GM21576 (cell line): ENCODE data around the gene OSBP2.
"Not testable (repeated sequence)": the region's sequence is repeated elsewhere in the genome, so short reads cannot be mapped to it uniquely, and the experiment has no call there.

Experiments used
- ATAC-seq: cut with Tn5 transposase; IDR thresholded peaks from one replicate; pipeline ENCODE4 v1.9.1; 2021; ENCODE audit warnings: mild to moderate bottlenecking, moderate library complexity; ENCODE audit not compliant: unreplicated experiment

OSBP2 gene

GRCh38 chr22:30679895-30680690, 14.6 kb upstream of the OSBP2 start:
- not testable (repeated sequence) for ATAC-seq

GRCh38 chr22:30680991-30681770, 13.5 kb upstream of the OSBP2 start:
- no peak for ATAC-seq

- no peak for ATAC-seq
Observed at GRCh38 chr22:30681831-30682230, 12.8 kb upstream of the OSBP2 start.

GRCh38 chr22:30685178-30685577, 9.5 kb upstream of the OSBP2 start:
- ATAC-seq: no peak

- ATAC-seq: no peak
Observed at GRCh38 chr22:30687358-30687757, 7.3 kb upstream of the OSBP2 start.

GRCh38 chr22:30689622-30690021, 5.1 kb upstream of the OSBP2 start:
- ATAC-seq: no peak

DNA sequence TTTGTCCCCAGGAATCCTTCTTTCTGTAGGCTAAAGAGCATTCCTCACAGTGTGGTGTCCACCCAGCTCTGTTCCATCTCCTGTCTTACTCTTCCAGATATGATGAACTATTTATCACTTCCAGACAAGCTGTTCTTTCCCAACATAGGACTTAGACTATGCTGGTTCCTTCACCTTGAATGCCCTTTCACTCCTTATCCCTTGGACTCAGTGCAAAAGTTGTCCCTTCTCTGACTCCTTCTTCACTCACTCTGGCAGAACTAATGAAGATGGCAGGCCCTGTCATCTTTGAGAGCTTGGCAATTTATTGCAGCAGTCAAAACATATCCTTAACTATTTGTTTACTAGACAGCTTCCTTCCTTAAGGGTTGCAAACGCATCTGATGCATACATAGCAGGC, 3.5 kb upstream of the OSBP2 start:
- no peak for ATAC-seq

GRCh38 chr22:30694171-30694639, 469 bp upstream of the OSBP2 start:
- no peak for ATAC-seq

GRCh38 chr22:30695351-30695851, 727 bp downstream of the OSBP2 start:
- no peak for ATAC-seq

GRCh38 chr22:30695871-30696655, 1.4 kb downstream of the OSBP2 start:
- ATAC-seq: no peak

DNA sequence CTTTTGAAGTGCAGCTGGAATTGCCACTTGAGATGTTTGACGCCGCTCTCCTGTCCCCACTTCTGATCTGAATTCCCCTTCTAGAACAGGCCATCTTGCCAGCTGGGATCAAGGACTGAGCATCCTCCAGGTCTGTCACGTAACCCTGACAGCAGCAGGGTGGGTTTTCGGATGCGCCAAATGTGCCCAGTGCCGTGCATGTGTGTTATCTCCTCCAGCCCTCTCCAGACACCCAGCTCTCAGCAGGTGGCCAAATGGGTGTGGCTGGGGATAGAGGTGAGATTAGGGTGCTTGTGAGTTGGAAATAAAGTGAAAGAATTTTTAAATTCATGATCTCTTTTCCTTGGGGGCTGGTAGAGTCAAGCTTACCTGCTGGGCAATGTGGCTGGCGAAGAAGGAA, 3.3 kb downstream of the OSBP2 start:
- no peak for ATAC-seq

GRCh38 chr22:30701872-30702271, 7.2 kb downstream of the OSBP2 start:
- no peak for ATAC-seq

DNA sequence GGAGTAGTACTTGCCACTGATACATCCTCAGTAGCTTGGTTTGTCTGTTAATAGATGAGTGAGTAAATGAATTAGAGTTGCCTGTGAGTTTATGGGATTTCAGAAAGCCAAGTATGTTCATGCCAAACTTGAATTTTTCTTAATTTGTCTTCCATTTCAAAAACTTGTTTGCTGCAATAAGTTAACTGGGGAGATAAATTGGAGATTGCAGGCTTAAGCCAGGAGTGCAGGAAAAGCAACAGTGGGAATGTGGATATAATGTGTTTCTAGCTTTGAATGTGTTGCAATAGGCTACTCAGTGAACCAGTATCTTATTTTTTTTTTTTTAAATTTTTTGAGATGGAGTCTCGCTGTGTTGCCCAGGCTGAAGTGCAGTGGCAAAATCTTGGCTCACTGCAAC, 8.2 kb downstream of the OSBP2 start:
- ATAC-seq: no peak

DNA sequence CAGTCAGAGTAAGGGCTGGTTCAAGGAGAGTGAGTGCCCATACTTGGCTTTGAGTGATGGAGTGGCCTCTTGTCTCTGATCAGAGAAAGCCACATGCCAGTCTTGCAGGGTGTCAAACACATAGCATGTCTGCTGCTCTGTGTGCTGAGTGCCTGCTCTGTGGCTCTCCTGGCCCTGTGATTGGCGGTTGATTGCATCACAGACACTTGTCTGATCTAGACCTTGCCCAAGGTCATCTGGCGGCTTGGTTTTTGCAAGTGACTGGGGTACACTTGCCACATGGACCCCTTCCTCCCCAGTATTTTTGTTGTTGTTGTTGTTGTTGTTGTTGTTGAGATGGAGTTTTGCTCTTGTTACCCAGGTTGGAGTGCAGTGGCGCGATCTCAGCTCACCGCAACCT, 10.3 kb downstream of the OSBP2 start:
- no peak for ATAC-seq

DNA sequence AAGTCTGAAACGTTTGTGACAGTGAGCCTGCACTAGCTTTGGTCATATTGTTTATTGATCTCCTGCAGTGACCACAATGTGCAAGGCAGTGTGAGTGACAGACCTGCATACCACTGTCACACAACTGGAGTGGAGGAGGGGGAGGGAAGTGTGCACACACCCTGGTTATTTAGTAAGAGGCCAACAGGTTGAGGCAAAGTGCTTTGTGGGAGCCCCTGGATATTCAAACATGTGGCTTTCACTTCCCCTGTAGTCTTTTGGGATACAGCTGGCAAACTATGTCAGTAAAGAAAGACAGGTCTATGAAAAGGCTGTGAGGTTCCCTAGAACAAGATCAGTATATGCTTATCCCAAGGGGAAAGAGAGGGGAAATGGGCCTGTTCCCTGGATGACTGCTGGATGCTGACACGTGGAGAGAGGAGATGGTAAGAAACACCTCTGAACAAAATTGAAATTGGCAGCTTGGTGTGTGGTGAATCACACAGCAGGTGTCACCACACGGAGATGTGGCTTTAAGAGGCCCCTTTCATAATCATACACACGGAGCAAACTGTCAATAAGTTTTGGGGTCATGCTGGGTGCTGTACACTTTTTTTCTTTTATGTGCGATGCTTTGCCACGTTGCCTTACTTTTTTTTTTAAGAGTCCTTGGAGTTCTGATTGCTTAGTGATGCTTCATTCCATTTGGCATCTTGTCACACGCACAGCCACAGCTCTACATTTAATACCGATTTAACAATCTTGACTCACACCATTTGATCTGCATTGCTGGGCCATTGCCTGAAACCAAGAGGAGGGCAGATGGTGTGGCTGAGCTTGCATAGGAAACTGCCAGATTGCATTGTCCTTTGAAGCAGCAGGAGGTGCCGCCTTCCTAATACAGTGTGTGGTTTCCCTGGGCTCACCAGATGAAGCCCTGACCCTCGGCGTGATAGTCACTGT, 11.3 kb downstream of the OSBP2 start:
- no peak for ATAC-seq

GRCh38 chr22:30709980-30710379, 15.3 kb downstream of the OSBP2 start:
- ATAC-seq: not testable (repeated sequence)

- ATAC-seq: no peak
Observed at GRCh38 chr22:30712094-30712493, 17.4 kb downstream of the OSBP2 start.

GRCh38 chr22:30714062-30714461, 19.4 kb downstream of the OSBP2 start:
- ATAC-seq: no peak

GRCh38 chr22:30717331-30717921, 22.8 kb downstream of the OSBP2 start:
- ATAC-seq: no peak

DNA sequence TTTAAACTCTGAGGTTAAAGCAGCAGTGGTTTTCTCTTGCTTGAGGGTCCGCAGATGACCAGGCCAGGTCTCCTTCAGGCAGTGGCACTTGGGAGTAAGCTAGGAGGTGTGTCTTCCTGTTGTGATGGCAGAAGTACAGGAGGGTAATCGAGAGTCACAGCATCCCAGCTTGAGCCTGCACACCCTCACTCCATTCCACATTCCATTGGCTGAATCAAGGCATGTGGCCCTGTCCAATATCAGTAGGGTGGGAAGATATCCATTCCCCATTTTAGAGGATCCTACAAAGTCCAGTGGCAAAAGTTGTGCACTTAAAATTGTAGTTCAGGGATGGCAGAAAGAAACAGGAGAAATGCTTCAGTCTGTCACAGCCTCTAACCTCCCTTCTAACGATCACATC, 23.3 kb downstream of the OSBP2 start:
- ATAC-seq: no peak
